Keratinocyte (primary cell): ENCODE results near the gene EIF2AK2. TPM values are rescaled to one million over a fixed set of nuclear protein-coding genes. Genes with fewer than 3 reads are reported as not detected.

Experiments
- DNase-seq: peaks from one replicate; pipeline ENCODE4 v3.0.0-alpha.2; 2011; ENCODE audit warnings: low read depth, missing footprints, low spot score
- FAIRE-seq: peaks from 2 replicates; lab custom pipeline; 2011; peaks lifted over from hg19 to GRCh38; lab: Jason Lieb, UNC
- H2AFZ ChIP-seq: 2 replicates; pipeline ENCODE4 v1.6.0; 2012; ENCODE audit warnings: low read length, control low read depth, inconsistent platforms; ENCODE audit not compliant: control insufficient read depth
- H3K27ac ChIP-seq: 2 replicates; pipeline ENCODE4 v1.5.1; 2011; ENCODE audit warnings: low read length; ENCODE audit not compliant: control insufficient read depth, insufficient read depth
- H3K27me3 ChIP-seq: 3 replicates; pipeline ENCODE4 v1.6.0; 2011; ENCODE audit warnings: low read length; ENCODE audit not compliant: control insufficient read depth, insufficient read depth; ENCODE audit errors: extremely low read depth
- H3K36me3 ChIP-seq, 2 experiments: 2 replicates in 1 of 2; 3 replicates in 1 of 2; pipeline ENCODE4 v1.5.1; 2011; ENCODE audit warnings: low read length in 2 of 2, mild to moderate bottlenecking in 1 of 2; ENCODE audit not compliant: control insufficient read depth in 2 of 2, insufficient read depth in 2 of 2; ENCODE audit errors: extremely low read depth in 1 of 2
- H3K4me1 ChIP-seq: 3 replicates; pipeline ENCODE4 v1.5.1; 2011; ENCODE audit warnings: low read length; ENCODE audit not compliant: control insufficient read depth, insufficient read depth; ENCODE audit errors: extremely low read depth
- H3K4me2 ChIP-seq: 3 replicates; pipeline ENCODE4 v1.6.0; 2011; ENCODE audit warnings: low read depth, low read length; ENCODE audit not compliant: control insufficient read depth, insufficient read depth; ENCODE audit errors: extremely low read depth
- H3K4me3 ChIP-seq, 3 experiments: fragments of 200-600 bp in 1 of 3; sonication (generic) in 1 of 3; 2 replicates in 2 of 3; 3 replicates in 1 of 3; pipeline ENCODE4 v1.5.1; 2011 to 2016; ENCODE audit warnings: low read length in 3 of 3, mild to moderate bottlenecking in 3 of 3, control low read depth in 2 of 3, inconsistent platforms in 1 of 3, low read depth in 1 of 3, mixed read lengths in 1 of 3, mixed run types in 1 of 3, moderate library complexity in 1 of 3; ENCODE audit not compliant: control insufficient read depth in 2 of 3, insufficient read depth in 2 of 3; ENCODE audit errors: extremely low read depth in 1 of 3
- H3K79me2 ChIP-seq: 2 replicates; pipeline ENCODE4 v1.6.0; 2012; ENCODE audit warnings: low read length; ENCODE audit not compliant: control insufficient read depth, insufficient read depth
- H3K9ac ChIP-seq: 3 replicates; pipeline ENCODE4 v1.6.0; 2011; ENCODE audit warnings: low read length; ENCODE audit not compliant: control insufficient read depth, insufficient read depth; ENCODE audit errors: extremely low read depth
- H3K9me1 ChIP-seq: 3 replicates; pipeline ENCODE4 v1.6.0; 2011; ENCODE audit warnings: low read length; ENCODE audit not compliant: control insufficient read depth, insufficient read depth; ENCODE audit errors: extremely low read depth
- H3K9me3 ChIP-seq: 2 replicates; pipeline ENCODE4 v1.5.1; 2012; ENCODE audit warnings: low read depth, low read length; ENCODE audit not compliant: control insufficient read depth
- H4K20me1 ChIP-seq: 3 replicates; pipeline ENCODE4 v1.6.0; 2011; ENCODE audit warnings: low read length; ENCODE audit not compliant: control insufficient read depth, insufficient read depth; ENCODE audit errors: extremely low read depth
- CTCF ChIP-seq, 3 experiments: IDR thresholded peaks in 1 of 3; conservative IDR thresholded peaks in 1 of 3; optimal IDR thresholded peaks in 1 of 3; 2 replicates in 2 of 3; 3 replicates in 1 of 3; pipeline versions ENCODE3 to v1.5.1; 2011; ENCODE audit warnings: low read length in 3 of 3, mild to moderate bottlenecking in 3 of 3, moderate library complexity in 2 of 3, control low read depth in 1 of 3, inconsistent platforms in 1 of 3; ENCODE audit not compliant: insufficient read depth in 2 of 3; ENCODE audit errors: extremely low read depth in 1 of 3
- EZH2 ChIP-seq: IDR thresholded peaks from one replicate; pipeline ENCODE4 v1.6.1; 2012; ENCODE audit warnings: inconsistent platforms, mild to moderate bottlenecking, low read length, moderate library complexity
- dilution Hi-C: fragments of 300-500 bp; cut with MboI; formaldehyde crosslinking; loops from one replicate; pipeline ENCODE4 v1.7.0; 2020; ENCODE audit warnings: low sequenced_read_pairs; ENCODE audit not compliant: extremely low pct_ligation_motif_present
- polyA plus RNA-seq, 5 experiments: library from polyadenylated mRNA; depleted of rRNA in 3 of 5; stranded (reverse) in 3 of 5; stranded (forward) in 1 of 5; unstranded in 1 of 5; fragments of >200 nt; gene quantifications; 1 replicate in 1 of 5; 2 replicates in 3 of 5; 3 replicates in 1 of 5; pipeline versions ENCODE4 v1.2.1 to v1.2.3, GENCODE V29; 2011 to 2012; ENCODE audit warnings: missing spikeins in 2 of 5, low read depth in 1 of 5, low replicate concordance in 1 of 5

The EIF2AK2 gene
- polyA plus RNA-seq, 1 donor (not counting 4 experiments of a cell fraction or from before 2014, with no cell fraction given), result 54.6 TPM

- dilution Hi-C loops, result no loop called here
- H3K4me2 ChIP-seq, result no peak overlapping the region
- peaks cover 5% of the 10 kb centered on the region for H3K4me1 ChIP-seq
- H3K27ac ChIP-seq, result peak overlapping the region; percentile 0
- no peak overlapping the region for H3K4me3 ChIP-seq
- no peaks in the 10 kb centered on the region for H3K79me2 ChIP-seq
- H3K27me3 ChIP-seq, result no peaks in the 10 kb centered on the region
- FAIRE-seq (no peak), DNase-seq (no peak)
- no peaks in the 10 kb centered on the region for H3K36me3 ChIP-seq
- H4K20me1 ChIP-seq, result no peaks in the 10 kb centered on the region
- H3K9me1 ChIP-seq, result no peaks in the 10 kb centered on the region
- H3K9ac ChIP-seq, result no peak overlapping the region
- peak overlapping the region; percentile 90 for H2AFZ ChIP-seq
- H3K9me3 ChIP-seq, result no peaks in the 10 kb centered on the region
- TF ChIP-seq EZH2 (no peak), CTCF (optimal IDR thresholded peaks at IDR 0.05 in 1 of 3, IDR thresholded peaks at IDR 0.05 in 1 of 3, conservative IDR thresholded peaks at IDR 0.05 in 1 of 3; ENCODE audit: extremely low read depth in 1 of 3, insufficient read depth in 2 of 3, low read length in 3 of 3) (no peak)
These were observed 10.9 kb upstream of the EIF2AK2 start for GRCh38 chr2:37167636-37168180.

GRCh38 chr2:37164757-37165156, 8.0 kb upstream of the EIF2AK2 start:
- DNase-seq, result no peak
- Histone ChIP-seq H3K4me2 (no peak overlapping the region), H3K27ac (no peak overlapping the region), H3K27me3 (no peaks in the 10 kb centered on the region), H3K36me3 (no peaks in the 10 kb centered on the region), H3K9ac (no peak overlapping the region), H3K4me1 (peaks cover 5% of the 10 kb centered on the region), H2AFZ (no peak overlapping the region), H3K9me3 (no peaks in the 10 kb centered on the region), H4K20me1 (no peaks in the 10 kb centered on the region), H3K79me2 (no peaks in the 10 kb centered on the region), H3K4me3 (no peak overlapping the region), H3K9me1 (no peaks in the 10 kb centered on the region)
- TF ChIP-seq EZH2 (no peak), CTCF (optimal IDR thresholded peaks at IDR 0.05 in 1 of 3, IDR thresholded peaks at IDR 0.05 in 1 of 3, conservative IDR thresholded peaks at IDR 0.05 in 1 of 3; ENCODE audit: extremely low read depth in 1 of 3, insufficient read depth in 2 of 3, low read length in 3 of 3) (no peak)
- no peak for FAIRE-seq
- dilution Hi-C loops, result no loop called here
